Measurements from ENCODE around the gene CHRNA4.

- TF ChIP-seq CTCF (IDR thresholded peaks at IDR 0.05; ENCODE audit: low read depth, low read length) (no peak), EZH2phosphoT487 (IDR thresholded peaks at IDR 0.05; ENCODE audit: low read depth) (no peak)
These were observed 52.8 kb downstream of the CHRNA4 start for GRCh38 chr20:63308218-63308911.

All from OCI-LY3 (cell line).